ENCODE measurements around the gene TENM3. TPM values are rescaled to one million over a fixed set of nuclear protein-coding genes. Genes with fewer than 3 reads are reported as not detected.

The TENM3 gene
- total RNA-seq, 1 donor from 2014 or later = 11.0 TPM

DNA sequence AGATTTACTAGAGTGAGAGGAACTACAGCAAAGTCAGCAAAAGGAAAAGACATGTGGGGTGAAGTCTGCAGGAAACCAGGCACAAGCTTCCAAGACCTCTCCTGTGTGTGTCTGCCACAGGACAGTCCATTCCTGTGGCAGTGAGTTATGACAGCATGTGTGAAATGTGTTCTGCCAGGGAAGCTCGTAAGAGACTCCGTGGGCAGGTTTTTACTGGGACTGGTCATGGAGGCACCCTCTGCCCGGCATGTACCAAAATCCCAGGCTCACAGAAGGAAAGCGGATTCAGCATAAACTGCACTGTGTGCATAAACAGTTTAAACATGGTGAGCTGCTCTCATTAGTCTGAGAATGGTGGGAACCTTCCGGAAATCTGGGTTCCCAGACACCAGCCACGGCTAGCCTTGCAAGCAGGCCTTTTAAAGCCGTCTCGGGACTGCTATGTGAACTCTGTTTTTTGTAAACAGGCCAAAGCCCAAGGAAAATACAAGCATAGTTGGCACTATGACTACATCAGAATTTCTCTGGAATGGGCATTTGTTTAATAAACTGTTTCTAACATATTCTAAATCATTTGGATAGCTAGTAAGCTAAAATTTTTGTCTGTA is 288.5 kb downstream of the TENM3 start:
- H3K36me3 ChIP-seq = no peaks in the 10 kb centered on the region
- H3K4me1 ChIP-seq = no peaks in the 10 kb centered on the region
- intact Hi-C loops (cut with DNase I) = no loop called here
- H3K27me3 ChIP-seq = no peaks in the 10 kb centered on the region
- no peak overlapping the region for H3K4me3 ChIP-seq
- no peak overlapping the region for H3K27ac ChIP-seq
- TF ChIP-seq POLR2AphosphoS5 (IDR thresholded peaks at IDR 0.05; ENCODE audit: insufficient read depth in 1 of 2, low read depth in 1 of 2) = no peak
- TF ChIP-seq, protein P1, sequence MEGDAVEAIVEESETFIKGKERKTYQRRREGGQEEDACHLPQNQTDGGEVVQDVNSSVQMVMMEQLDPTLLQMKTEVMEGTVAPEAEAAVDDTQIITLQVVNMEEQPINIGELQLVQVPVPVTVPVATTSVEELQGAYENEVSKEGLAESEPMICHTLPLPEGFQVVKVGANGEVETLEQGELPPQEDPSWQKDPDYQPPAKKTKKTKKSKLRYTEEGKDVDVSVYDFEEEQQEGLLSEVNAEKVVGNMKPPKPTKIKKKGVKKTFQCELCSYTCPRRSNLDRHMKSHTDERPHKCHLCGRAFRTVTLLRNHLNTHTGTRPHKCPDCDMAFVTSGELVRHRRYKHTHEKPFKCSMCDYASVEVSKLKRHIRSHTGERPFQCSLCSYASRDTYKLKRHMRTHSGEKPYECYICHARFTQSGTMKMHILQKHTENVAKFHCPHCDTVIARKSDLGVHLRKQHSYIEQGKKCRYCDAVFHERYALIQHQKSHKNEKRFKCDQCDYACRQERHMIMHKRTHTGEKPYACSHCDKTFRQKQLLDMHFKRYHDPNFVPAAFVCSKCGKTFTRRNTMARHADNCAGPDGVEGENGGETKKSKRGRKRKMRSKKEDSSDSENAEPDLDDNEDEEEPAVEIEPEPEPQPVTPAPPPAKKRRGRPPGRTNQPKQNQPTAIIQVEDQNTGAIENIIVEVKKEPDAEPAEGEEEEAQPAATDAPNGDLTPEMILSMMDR (IDR thresholded peaks at IDR 0.05) = no peak
- TF ChIP-seq POLR2A (IDR thresholded peaks at IDR 0.05) = no peak
- DNase-seq (ENCODE audit: extremely low spot score in 2 of 2) = no peak
- no peaks in the 10 kb centered on the region for H3K9me3 ChIP-seq

DNA sequence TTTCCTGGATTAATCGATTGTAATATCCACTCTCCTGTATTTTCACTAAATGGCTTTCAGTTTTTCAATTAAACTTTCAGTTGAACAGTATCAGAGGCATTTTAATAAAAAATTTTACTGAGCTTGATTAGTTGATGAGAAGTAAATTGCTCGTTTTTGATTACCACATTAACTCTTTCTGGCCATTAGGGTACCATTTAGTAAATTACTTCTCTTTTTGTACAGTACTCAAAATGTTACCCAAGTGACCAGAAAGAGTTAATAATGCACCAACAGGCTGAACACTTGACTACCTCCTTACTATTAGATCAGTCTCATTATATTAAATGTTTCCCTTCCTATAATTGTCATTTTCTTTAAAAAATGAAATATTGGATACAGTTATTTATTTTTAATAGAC is 289.2 kb downstream of the TENM3 start:
- H3K27me3 ChIP-seq = no peaks in the 10 kb centered on the region
- intact Hi-C loops (cut with DNase I) = no loop called here
- H3K4me1 ChIP-seq = no peaks in the 10 kb centered on the region
- H3K9me3 ChIP-seq = no peaks in the 10 kb centered on the region
- no peak overlapping the region for H3K27ac ChIP-seq
- no peak for DNase-seq (ENCODE audit: extremely low spot score in 2 of 2)
- TF ChIP-seq, protein P1 (IDR thresholded peaks at IDR 0.05) = no peak
- TF ChIP-seq POLR2AphosphoS5 (IDR thresholded peaks at IDR 0.05; ENCODE audit: insufficient read depth in 1 of 2, low read depth in 1 of 2) = no peak
- TF ChIP-seq POLR2A (IDR thresholded peaks at IDR 0.05) = no peak
- H3K36me3 ChIP-seq = no peaks in the 10 kb centered on the region
- H3K4me3 ChIP-seq = no peak overlapping the region

DNA sequence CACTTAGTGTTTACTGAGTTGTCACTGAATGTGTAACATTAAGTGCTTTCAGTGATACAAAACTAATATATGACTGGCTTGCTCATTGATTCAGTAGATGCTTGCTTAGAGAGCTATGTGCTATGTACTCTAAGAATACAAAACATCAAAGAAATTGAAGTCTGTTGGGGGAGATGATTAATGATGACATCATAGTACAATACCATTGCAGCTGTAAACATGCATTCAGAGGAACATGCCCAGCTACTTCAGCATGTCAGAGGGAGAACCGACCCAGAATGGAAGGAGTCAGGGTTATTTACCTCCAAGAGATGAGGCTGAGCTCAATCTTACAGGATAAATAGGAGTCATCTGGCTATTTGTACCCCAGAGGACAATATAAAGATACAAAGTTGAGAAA is 290.8 kb downstream of the TENM3 start:
- H3K4me3 ChIP-seq = no peak overlapping the region
- TF ChIP-seq POLR2A (IDR thresholded peaks at IDR 0.05) (no peak), POLR2AphosphoS5 (IDR thresholded peaks at IDR 0.05; ENCODE audit: insufficient read depth in 1 of 2, low read depth in 1 of 2) (no peak)
- TF ChIP-seq, protein P1 (IDR thresholded peaks at IDR 0.05) = no peak
- no peak for DNase-seq (ENCODE audit: extremely low spot score in 2 of 2)
- H3K36me3 ChIP-seq = no peaks in the 10 kb centered on the region
- H3K4me1 ChIP-seq = no peaks in the 10 kb centered on the region
- H3K9me3 ChIP-seq = no peaks in the 10 kb centered on the region
- intact Hi-C loops (cut with DNase I) = no loop called here
- no peaks in the 10 kb centered on the region for H3K27me3 ChIP-seq
- H3K27ac ChIP-seq = no peak overlapping the region

DNA sequence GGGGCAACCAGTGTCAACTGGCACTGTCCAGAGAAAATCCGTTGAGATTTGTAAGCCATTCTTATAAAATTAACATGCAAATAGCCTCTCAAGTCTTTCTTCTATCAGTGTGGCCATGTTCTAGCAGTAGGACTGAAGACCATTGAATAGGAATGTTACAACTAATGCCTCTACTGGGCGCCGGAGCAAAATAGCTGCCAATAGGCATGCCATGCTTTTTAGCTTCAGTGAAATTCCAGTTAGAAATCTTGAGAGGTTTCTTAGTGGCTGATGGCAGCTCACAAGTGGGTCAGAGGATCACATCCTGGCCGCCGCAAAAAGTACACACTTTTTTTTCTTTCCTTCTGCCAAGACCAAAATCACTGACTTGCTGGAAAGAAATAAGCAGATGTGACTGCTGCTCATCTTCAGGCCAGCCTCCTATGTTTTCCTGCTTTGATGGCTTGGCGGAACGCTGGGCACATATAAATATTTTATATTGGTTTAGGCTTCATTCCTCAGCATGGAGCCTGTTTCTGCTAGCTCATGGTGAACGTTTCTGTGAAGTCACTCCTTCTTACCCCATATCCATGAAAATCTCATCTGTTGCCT is 293.1 kb downstream of the TENM3 start:
- H3K36me3 ChIP-seq = no peaks in the 10 kb centered on the region
- no peak overlapping the region for H3K27ac ChIP-seq
- no peak overlapping the region for H3K4me3 ChIP-seq
- TF ChIP-seq POLR2AphosphoS5 (IDR thresholded peaks at IDR 0.05; ENCODE audit: insufficient read depth in 1 of 2, low read depth in 1 of 2) (no peak), POLR2A (IDR thresholded peaks at IDR 0.05) (no peak)
- TF ChIP-seq, protein P1 (IDR thresholded peaks at IDR 0.05) = no peak
- no peaks in the 10 kb centered on the region for H3K9me3 ChIP-seq
- DNase-seq (ENCODE audit: extremely low spot score in 2 of 2) = no peak
- intact Hi-C loops (cut with DNase I) = no loop called here
- H3K4me1 ChIP-seq = no peaks in the 10 kb centered on the region
- no peaks in the 10 kb centered on the region for H3K27me3 ChIP-seq

DNA sequence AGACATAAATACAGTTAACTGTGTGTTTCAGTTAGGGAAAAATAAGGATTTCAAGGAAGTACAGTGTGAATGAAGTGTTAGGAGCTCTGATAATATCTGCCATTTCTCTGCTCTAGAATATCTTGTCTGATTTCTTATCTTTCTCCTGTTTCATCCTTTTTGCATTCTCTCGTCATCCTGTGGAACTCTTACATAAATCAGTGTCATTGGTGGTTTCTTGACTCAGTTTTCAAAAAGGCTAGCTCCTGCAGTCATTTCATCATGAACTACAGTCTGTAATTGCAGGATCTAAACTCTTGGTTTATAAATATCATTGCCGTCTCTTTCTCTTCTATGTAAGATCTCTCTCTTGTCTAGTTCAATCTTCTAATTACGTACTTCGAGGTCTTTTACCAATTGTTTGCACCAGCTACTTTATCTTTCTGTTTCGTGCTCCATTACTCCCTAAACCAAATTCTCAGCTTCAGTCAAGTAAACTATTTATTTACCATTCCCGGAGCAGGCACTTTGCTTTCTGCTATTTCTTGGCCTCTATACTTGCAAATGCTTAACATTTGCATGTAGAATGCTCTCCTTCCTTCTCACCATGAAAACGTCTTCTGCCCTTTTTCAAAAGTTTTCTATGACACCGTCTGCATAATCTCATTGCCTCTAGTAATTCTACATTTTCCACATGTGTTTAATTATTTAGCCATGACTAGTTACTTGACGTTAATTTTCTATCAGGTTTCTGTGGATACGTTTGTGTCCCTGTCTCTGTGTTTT is 294.0 kb downstream of the TENM3 start:
- no peak for DNase-seq (ENCODE audit: extremely low spot score in 2 of 2)
- Histone ChIP-seq H3K36me3 (no peaks in the 10 kb centered on the region), H3K27me3 (no peaks in the 10 kb centered on the region), H3K9me3 (no peaks in the 10 kb centered on the region), H3K4me3 (no peak overlapping the region), H3K27ac (no peak overlapping the region), H3K4me1 (no peaks in the 10 kb centered on the region)
- intact Hi-C loops (cut with DNase I) = no loop called here
- TF ChIP-seq POLR2AphosphoS5 (IDR thresholded peaks at IDR 0.05; ENCODE audit: insufficient read depth in 1 of 2, low read depth in 1 of 2) (no peak), POLR2A (IDR thresholded peaks at IDR 0.05) (no peak)
- TF ChIP-seq, protein P1 (IDR thresholded peaks at IDR 0.05) = no peak

Data from vagina (tissue), 2 donors.